Fibroblast of the aortic adventitia (primary cell): ENCODE results near the gene NUDT2. TPM values are rescaled to one million over a fixed set of nuclear protein-coding genes. Genes with fewer than 3 reads are reported as not detected.
"Not testable (repeated sequence)": the region's sequence is repeated elsewhere in the genome, so short reads cannot be mapped to it uniquely, and the experiment has no call there.

Experiments
- DNase-seq: peaks from one replicate; pipeline ENCODE4 v3.0.0-alpha.2; 2010; ENCODE audit warnings: low read depth
- H3K4me3 ChIP-seq: 2 replicates; pipeline ENCODE4 v1.5.1; 2011; ENCODE audit warnings: low read depth, mild to moderate bottlenecking, control low read depth, low read length, moderate library complexity
- total RNA-seq: library from RNA; depleted of rRNA; stranded (reverse); fragments of >200 nt; gene quantifications from 2 replicates; pipeline ENCODE4 v1.2.3, GENCODE V29; 2012; ENCODE audit warnings: low replicate concordance
- TF ChIP-seq, protein P1 (sequence below): IDR thresholded peaks from 2 replicates; pipeline ENCODE4 v1.5.1; 2011; ENCODE audit warnings: mild to moderate bottlenecking, low read length, control low read depth, inconsistent platforms; ENCODE audit not compliant: insufficient read depth

The NUDT2 gene
- total RNA-seq, 1 donor = 22.0 TPM

DNA sequence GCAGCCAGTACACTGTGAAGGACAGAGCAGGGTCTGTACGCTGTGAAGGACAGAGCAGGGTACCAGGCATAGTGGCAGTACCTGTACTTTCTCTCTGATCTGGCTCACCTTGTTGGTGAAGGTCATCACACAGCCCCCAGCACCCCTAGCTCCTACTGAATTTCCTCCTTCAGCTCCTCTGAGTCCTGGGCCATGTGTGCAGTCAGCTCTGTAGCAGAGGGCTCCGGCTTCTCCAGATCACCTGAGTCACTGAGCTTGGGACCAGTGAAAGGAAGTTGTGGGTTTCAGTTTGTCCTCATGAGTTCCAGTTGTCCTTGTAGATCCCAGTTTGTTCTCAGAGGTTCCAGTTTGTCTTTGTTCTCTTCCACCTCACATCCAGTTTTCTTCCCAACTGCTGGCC, 5.5 kb downstream of the NUDT2 start:
- TF ChIP-seq, protein P1, sequence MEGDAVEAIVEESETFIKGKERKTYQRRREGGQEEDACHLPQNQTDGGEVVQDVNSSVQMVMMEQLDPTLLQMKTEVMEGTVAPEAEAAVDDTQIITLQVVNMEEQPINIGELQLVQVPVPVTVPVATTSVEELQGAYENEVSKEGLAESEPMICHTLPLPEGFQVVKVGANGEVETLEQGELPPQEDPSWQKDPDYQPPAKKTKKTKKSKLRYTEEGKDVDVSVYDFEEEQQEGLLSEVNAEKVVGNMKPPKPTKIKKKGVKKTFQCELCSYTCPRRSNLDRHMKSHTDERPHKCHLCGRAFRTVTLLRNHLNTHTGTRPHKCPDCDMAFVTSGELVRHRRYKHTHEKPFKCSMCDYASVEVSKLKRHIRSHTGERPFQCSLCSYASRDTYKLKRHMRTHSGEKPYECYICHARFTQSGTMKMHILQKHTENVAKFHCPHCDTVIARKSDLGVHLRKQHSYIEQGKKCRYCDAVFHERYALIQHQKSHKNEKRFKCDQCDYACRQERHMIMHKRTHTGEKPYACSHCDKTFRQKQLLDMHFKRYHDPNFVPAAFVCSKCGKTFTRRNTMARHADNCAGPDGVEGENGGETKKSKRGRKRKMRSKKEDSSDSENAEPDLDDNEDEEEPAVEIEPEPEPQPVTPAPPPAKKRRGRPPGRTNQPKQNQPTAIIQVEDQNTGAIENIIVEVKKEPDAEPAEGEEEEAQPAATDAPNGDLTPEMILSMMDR = no peak

DNA sequence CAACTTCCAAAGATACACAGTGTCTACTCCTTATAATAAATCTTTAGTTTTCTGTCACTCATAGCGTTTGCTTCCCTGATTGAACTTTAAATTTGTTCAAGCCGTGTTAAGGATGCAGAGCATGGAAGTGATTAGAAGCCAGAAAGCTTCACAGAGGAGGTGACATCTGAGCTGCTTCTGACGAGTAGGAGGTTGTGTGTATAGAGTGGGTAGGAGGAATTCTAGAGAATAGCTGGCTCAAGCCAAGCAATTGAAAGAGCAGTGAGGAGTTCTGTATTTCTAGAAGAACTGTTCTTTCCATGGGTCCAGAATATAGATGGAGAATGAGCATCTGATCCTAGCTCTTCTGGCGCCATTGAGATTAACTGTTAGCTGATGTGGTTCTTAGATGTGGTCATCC, 6.0 kb downstream of the NUDT2 start:
- DNase-seq = no peak
- TF ChIP-seq, protein P1 = no peak
- H3K4me3 ChIP-seq = no peak overlapping the region

More for the DNA sequence above, 5.5 kb downstream of the NUDT2 start:
- no peak overlapping the region for H3K4me3 ChIP-seq
- DNase-seq = no peak

DNA sequence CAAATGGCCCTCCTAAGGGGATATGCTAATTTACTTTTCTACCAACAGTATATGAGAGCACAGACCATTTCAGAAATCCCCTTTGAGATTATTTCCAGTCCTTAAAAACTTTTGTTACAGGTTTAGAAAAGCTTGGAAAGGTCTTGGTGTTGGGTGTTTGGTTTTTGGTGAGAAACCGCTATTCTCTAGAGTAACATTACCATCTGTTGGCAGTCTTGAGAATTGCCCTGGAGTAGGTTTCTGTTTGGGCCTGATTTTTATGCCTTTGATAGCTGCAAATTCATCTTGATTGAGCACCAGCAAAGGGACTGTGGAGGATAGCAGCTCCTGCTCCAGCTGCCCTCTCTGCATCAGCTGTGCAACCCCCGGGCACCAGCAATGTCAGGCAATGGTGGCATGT, 8.0 kb downstream of the NUDT2 start:
- no peak for DNase-seq
- TF ChIP-seq, protein P1 = peak; percentile 16
- no peak overlapping the region for H3K4me3 ChIP-seq

DNA sequence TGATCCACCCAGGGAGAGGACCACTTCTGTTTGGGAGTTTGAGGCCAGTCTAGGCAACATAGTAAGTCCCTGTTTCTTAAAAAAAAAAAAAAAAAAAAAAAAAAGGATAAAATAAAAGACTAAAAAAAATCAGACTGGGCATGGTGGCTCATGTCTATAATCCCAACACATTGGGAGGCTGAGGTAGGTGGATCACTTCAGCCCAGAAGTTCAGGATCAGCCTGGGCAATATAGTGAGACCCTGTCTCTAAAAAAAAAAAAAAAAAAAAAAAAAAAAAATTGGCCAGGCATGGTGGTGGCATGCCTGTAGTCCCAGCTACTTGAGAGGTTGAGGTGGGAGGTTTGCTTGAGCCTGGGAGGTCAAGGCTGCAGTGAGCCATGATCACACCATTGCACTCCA, 8.7 kb downstream of the NUDT2 start:
- not testable (repeated sequence) for DNase-seq, H3K4me3 ChIP-seq

DNA sequence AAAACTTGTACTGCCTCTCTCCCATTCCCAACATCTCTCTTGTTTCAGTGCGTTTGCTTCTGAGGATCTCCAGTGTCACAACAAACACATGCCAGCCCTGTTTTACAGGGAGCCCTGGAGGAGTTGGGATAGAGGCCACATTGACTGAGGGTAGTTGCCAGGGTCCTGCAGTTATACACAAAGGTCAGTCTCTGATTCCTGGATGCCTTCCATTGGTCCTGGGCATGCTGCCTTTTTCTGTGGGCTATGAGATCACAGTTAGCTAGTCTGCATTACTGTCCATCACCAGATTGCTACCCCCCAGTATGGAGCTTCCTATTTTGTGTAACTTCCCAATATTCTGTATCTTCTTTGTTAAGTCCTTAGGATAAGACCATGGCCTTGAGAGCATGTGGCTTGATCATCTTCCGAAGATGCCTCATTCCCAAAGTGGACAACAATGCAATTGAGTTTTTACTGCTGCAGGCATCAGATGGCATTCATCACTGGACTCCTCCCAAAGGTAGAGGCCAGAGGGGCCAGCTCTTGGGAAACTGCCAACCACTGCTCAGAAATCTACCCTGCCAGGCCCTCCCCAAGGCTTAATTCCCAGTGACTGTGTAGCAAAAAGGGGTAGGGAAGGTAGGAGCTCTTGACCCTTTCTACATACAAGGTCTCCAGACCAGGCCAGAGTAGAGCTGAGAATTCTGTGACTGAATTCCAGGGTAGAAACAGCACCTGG, 9.5 kb downstream of the NUDT2 start:
- no peak for DNase-seq
- no peak overlapping the region for H3K4me3 ChIP-seq
- TF ChIP-seq, protein P1 = no peak

DNA sequence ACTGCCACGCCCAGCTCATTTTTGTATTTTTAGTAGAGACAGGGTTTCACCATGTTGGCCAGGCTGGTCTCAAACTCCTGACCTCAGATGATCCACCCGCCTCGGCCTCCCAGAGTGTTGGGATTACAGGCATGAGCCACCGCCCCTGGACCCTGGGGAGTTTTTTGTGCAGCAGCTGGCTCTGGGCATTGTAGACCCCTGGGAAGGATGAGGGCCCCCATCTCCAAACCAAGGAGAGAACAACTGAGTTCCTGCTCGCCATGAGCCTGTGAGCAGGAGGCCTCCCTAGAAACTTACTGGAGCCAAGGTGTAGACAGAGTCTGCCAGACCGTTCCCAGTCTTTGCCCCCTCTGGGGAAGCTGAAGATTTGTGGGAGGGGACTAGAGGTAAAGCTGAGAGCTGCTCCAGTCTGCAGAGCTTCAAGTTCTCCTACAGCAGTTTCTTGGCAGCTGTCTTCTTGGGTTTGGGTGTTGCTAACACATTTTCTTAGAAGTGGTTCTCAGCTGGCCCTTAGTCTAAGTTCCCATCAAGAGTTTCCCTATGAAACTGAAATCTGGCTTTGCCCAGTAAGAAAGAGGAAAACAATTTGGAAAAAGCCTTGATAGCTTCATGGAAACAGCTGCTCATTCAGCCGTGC, 12.4 kb downstream of the NUDT2 start:
- DNase-seq = no peak
- TF ChIP-seq, protein P1 = no peak
- no peak overlapping the region for H3K4me3 ChIP-seq

DNA sequence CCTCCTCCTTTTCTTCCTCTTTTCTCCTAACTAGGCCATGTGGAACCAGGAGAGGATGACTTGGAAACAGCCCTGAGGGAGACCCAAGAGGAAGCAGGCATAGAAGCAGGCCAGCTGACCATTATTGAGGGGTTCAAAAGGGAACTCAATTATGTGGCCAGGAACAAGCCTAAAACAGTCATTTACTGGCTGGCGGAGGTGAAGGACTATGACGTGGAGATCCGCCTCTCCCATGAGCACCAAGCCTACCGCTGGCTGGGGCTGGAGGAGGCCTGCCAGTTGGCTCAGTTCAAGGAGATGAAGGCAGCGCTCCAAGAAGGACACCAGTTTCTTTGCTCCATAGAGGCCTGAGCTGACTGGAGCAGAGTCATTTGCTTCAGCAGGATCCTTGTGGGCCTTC, 13.7 kb downstream of the NUDT2 start:
- peak; percentile 82 for DNase-seq

More for the DNA sequence above, 13.7 kb downstream of the NUDT2 start:
- TF ChIP-seq, protein P1 = no peak
- H3K4me3 ChIP-seq = no peak overlapping the region
